Brain microvascular endothelial cell (primary cell): ENCODE results near the gene PXDN.
"Not testable (repeated sequence)": the region's sequence is repeated elsewhere in the genome, so short reads cannot be mapped to it uniquely, and the experiment has no call there.

Experiments
- DNase-seq: peaks from one replicate; pipeline ENCODE4 v3.0.0-alpha.2; 2020
- H3K27ac ChIP-seq: fragments of 250-450 bp; sonication (Bioruptor Pico); 2 replicates; pipeline ENCODE4 v1.5.1; 2020; ENCODE audit warnings: mild to moderate bottlenecking, moderate library complexity
- H3K27me3 ChIP-seq: fragments of 250-450 bp; sonication (Bioruptor Pico); replicated peaks from 2 replicates; pipeline ENCODE4 v1.5.1; 2020; ENCODE audit warnings: mild to moderate bottlenecking
- H3K36me3 ChIP-seq: fragments of 250-450 bp; sonication (Bioruptor Pico); replicated peaks from 2 replicates; pipeline ENCODE4 v1.5.1; 2020; ENCODE audit warnings: mild to moderate bottlenecking
- H3K4me3 ChIP-seq: 2 replicates; pipeline ENCODE4 v1.5.1; 2011; ENCODE audit warnings: low read depth, mild to moderate bottlenecking, control low read depth, low read length, moderate library complexity
- in situ Hi-C: cut with HindIII; loops from 2 replicates; pipeline ENCODE4 v1.10.0; 2017; ENCODE audit warnings: low sequenced_read_pairs, low pct_ligation_motif_present
- TF ChIP-seq, protein P1 (sequence below): IDR thresholded peaks from 2 replicates; pipeline ENCODE4 v1.5.1; 2011; ENCODE audit warnings: low read depth, mild to moderate bottlenecking, moderate library complexity, low read length, control low read depth, inconsistent platforms; ENCODE audit errors: missing control alignments

Gene PXDN

DNA sequence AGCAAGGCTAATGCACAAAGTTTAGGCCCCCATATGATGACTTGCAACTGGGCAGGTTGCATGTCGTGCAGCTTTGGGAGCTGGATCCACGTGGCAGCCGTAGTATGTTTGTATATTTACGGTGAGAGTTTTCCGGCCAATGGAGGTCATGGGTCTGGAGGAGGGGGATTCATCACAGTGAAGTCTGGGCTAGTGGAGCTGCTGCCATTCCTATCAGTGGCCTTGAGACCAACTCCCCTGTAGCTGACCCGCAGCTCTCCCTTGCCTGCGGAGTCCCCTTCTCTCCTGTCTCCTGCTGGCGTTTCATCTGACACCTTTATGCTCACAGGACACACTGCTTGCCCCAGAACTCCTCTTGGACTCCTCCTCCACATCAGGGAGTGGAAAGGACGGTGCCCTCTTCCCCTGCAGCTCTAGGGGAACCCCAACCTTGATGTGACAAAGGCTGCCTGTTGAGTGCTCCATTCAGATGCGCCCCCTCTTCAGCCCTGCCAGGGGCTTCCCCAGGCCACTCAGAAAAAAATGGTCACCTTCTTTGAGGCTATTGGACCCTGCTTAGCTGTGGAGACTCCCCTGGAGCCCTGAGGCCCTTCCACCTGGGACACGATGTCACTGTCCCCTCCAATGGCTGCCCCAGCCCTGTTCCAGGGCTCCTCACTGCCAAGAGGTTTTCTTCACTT is 121.7 kb downstream of the PXDN start:
- TF ChIP-seq, protein P1, sequence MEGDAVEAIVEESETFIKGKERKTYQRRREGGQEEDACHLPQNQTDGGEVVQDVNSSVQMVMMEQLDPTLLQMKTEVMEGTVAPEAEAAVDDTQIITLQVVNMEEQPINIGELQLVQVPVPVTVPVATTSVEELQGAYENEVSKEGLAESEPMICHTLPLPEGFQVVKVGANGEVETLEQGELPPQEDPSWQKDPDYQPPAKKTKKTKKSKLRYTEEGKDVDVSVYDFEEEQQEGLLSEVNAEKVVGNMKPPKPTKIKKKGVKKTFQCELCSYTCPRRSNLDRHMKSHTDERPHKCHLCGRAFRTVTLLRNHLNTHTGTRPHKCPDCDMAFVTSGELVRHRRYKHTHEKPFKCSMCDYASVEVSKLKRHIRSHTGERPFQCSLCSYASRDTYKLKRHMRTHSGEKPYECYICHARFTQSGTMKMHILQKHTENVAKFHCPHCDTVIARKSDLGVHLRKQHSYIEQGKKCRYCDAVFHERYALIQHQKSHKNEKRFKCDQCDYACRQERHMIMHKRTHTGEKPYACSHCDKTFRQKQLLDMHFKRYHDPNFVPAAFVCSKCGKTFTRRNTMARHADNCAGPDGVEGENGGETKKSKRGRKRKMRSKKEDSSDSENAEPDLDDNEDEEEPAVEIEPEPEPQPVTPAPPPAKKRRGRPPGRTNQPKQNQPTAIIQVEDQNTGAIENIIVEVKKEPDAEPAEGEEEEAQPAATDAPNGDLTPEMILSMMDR: no peak
- DNase-seq: no peak

DNA sequence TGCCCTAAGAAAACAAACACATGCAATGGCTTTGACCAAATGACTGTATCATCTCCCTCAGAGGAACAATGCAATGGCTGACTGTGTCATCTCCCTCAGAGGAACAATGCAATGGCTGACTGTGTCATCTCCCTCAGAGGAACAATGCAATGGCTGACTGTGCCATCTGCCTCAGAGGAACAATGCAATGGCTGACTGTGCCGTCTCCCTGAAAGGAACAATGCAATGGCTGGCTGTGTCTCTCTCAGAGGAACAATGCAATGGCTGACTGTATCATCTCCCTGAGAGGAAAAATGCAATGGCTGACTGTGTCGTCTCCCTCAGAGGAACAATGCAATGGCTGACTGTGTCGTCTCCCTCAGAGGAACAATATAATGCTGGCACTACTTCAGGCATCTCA is 122.3 kb downstream of the PXDN start:
- DNase-seq, in situ Hi-C loops, H3K27me3 ChIP-seq: not testable (repeated sequence)

More for the DNA sequence above, 121.7 kb downstream of the PXDN start:
- Histone ChIP-seq H3K36me3 (no peaks in the 10 kb centered on the region), H3K27ac (no peak overlapping the region), H3K27me3 (no peaks in the 10 kb centered on the region), H3K4me3 (no peak overlapping the region)
- in situ Hi-C loops: no loop called here

DNA sequence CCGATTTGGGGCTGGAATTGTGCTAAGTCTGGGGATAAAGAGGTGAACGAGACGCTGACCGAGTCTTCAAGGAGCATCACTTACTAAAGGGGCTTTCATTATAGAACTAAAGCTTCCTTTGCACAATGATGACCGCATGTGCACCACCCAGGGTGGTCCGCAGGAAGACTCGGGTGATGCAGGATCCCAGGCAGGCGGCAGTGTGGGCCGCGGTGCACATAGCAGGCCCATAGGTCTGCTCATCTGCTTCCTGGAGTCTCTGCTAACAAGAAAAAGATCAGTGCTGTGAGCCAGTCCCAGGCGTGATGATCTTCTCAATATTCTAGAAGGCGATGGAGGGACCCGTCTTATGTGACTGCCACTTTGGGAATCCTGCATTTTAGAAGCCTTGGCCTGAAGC is 122.8 kb downstream of the PXDN start:
- in situ Hi-C loops: no loop called here
- TF ChIP-seq, protein P1: no peak
- H3K27ac ChIP-seq: no peak overlapping the region
- no peak overlapping the region for H3K4me3 ChIP-seq
- no peaks in the 10 kb centered on the region for H3K27me3 ChIP-seq
- no peak for DNase-seq
- H3K36me3 ChIP-seq: no peaks in the 10 kb centered on the region

More for the DNA sequence above, 122.3 kb downstream of the PXDN start:
- not testable (repeated sequence) for H3K36me3 ChIP-seq, H3K27ac ChIP-seq, H3K4me3 ChIP-seq

- no peaks in the 10 kb centered on the region for H3K36me3 ChIP-seq
- H3K4me3 ChIP-seq: no peak overlapping the region
- no peaks in the 10 kb centered on the region for H3K27me3 ChIP-seq
- no peak for DNase-seq
- TF ChIP-seq, protein P1: no peak
- in situ Hi-C loops: no loop called here
- H3K27ac ChIP-seq: no peak overlapping the region
These were observed 123.3 kb downstream of the PXDN start for GRCh38 chr2:1621041-1621440.

DNA sequence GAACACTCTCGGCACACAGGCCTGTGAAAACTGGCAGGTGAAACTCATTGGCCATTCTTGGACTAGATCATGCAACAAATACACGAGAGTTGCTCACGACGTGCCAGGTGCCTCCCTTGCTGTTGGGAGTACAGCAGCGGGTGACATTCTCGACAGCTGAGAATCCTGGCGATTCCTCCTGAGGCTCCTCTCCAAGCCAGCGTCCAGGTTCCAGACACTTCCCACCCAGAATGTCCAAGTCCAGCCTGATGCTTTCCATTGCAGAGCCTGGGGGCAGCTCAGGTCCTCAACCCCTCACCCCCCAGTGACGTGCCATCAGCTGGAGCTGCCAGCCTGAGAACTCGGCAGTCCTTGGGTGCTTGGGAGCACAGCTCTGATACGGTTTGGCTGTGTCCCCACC is 124.2 kb downstream of the PXDN start:
- H3K36me3 ChIP-seq: no peaks in the 10 kb centered on the region
- TF ChIP-seq, protein P1: no peak
- in situ Hi-C loops: no loop called here
- H3K4me3 ChIP-seq: no peak overlapping the region
- DNase-seq: no peak
- H3K27ac ChIP-seq: no peak overlapping the region
- H3K27me3 ChIP-seq: no peaks in the 10 kb centered on the region

DNA sequence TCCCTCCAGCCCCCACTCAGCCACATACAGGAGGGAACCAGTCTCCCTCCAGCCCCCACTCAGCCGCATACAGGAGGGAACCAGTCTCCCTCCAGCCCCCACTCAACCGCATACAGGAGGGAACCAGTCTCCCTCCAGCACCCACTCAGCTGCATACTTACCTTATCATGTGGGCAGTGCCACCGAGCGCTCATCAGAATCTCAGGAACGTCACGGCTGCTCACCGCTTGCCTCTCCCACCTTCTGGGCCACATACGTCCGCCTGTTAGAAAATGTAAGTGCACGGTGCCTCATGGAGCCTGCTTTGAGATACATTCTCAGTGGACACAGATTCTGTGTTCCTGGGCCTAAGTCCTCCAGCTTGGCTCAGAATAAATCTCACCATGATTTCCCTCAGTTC is 124.8 kb downstream of the PXDN start:
- Histone ChIP-seq H3K27ac (no peak overlapping the region), H3K4me3 (no peak overlapping the region), H3K36me3 (no peaks in the 10 kb centered on the region), H3K27me3 (no peaks in the 10 kb centered on the region)
- in situ Hi-C loops: no loop called here
- TF ChIP-seq, protein P1: no peak
- no peak for DNase-seq
